Fibroblast of lung (primary cell): ENCODE measurements around the gene SYNJ2. TPM values are rescaled to one million over a fixed set of nuclear protein-coding genes. Genes with fewer than 3 reads are reported as not detected.

Source experiments
- DNase-seq, 2 donors: peaks; one replicate each; pipeline versions ENCODE4 v3.0.0 to v3.0.0-alpha.2; 2010; ENCODE audit warnings: low read depth in 2 of 2
- H2AFZ ChIP-seq: 2 replicates; pipeline ENCODE4 v1.5.1; 2012; ENCODE audit warnings: low read length, control low read depth, inconsistent platforms
- H3K27ac ChIP-seq: 2 replicates; pipeline ENCODE4 v1.5.1; 2011; ENCODE audit warnings: low read length, control low read depth; ENCODE audit not compliant: insufficient read depth
- H3K27me3 ChIP-seq: 2 replicates; pipeline ENCODE4 v1.5.1; 2011; ENCODE audit warnings: mild to moderate bottlenecking, low read length; ENCODE audit not compliant: control insufficient read depth, insufficient read depth
- H3K36me3 ChIP-seq: 2 replicates; pipeline ENCODE4 v1.5.1; 2011; ENCODE audit warnings: low read length; ENCODE audit not compliant: control insufficient read depth, insufficient read depth
- H3K4me1 ChIP-seq: 2 replicates; pipeline ENCODE4 v1.5.1; 2011; ENCODE audit warnings: low read length; ENCODE audit not compliant: control insufficient read depth, insufficient read depth; ENCODE audit errors: extremely low read depth
- H3K4me2 ChIP-seq: 2 replicates; pipeline ENCODE4 v1.5.1; 2011; ENCODE audit warnings: low read length, control low read depth; ENCODE audit not compliant: insufficient read depth; ENCODE audit errors: extremely low read depth
- H3K4me3 ChIP-seq, 4 experiments: fragments of 200-600 bp in 1 of 4; sonication (generic) in 1 of 4; replicated peaks in 1 of 4; 2 replicates each; pipeline ENCODE4 v1.5.1; 2011 to 2016; ENCODE audit warnings: low read length in 4 of 4, low read depth in 3 of 4, mild to moderate bottlenecking in 3 of 4, control low read depth in 2 of 4, inconsistent platforms in 1 of 4, mixed read lengths in 1 of 4; ENCODE audit not compliant: insufficient read depth in 1 of 4; ENCODE audit errors: control extremely low read depth in 1 of 4
- H3K79me2 ChIP-seq: 2 replicates; pipeline ENCODE4 v1.5.1; 2012; ENCODE audit warnings: mild to moderate bottlenecking, low read length, inconsistent platforms; ENCODE audit not compliant: control insufficient read depth, insufficient read depth
- H3K9ac ChIP-seq: 2 replicates; pipeline ENCODE4 v1.5.1; 2011; ENCODE audit warnings: mild to moderate bottlenecking, low read length, control low read depth; ENCODE audit not compliant: insufficient read depth
- H3K9me3 ChIP-seq: 2 replicates; pipeline ENCODE4 v1.5.1; 2012; ENCODE audit warnings: low read depth, low read length; ENCODE audit not compliant: control insufficient read depth, insufficient read depth
- H4K20me1 ChIP-seq: 2 replicates; pipeline ENCODE4 v1.5.1; 2011; ENCODE audit warnings: low read length; ENCODE audit not compliant: control insufficient read depth, insufficient read depth; ENCODE audit errors: extremely low read depth
- EZH2 ChIP-seq: IDR thresholded peaks from 2 replicates; pipeline ENCODE4 v1.5.1; 2012; ENCODE audit warnings: low read length, control low read depth, mild to moderate bottlenecking; ENCODE audit errors: missing control alignments
- polyA plus RNA-seq, 2 donors: library from polyadenylated mRNA; depleted of rRNA in 1 of 2; stranded (reverse) in 1 of 2; unstranded in 1 of 2; fragments of >200 nt; gene quantifications; 2 replicates each; pipeline ENCODE4 v1.2.1, GENCODE V29; 2011 to 2012; ENCODE audit warnings: missing spikeins in 1 of 2
- total RNA-seq: library from RNA; depleted of rRNA; stranded (reverse); fragments of >200 nt; gene quantifications from 2 replicates; pipeline ENCODE4 v1.2.1, GENCODE V29; 2014
- TF ChIP-seq, protein P1 (sequence below), 2 donors: IDR thresholded peaks in 1 of 2; conservative IDR thresholded peaks in 1 of 2; 1 replicate in 1 of 2; 2 replicates in 1 of 2; pipeline ENCODE4 v1.5.1; 2011 to 2012; ENCODE audit warnings: low read length in 2 of 2, control low read depth in 1 of 2, inconsistent platforms in 1 of 2, low read depth in 1 of 2, mild to moderate bottlenecking in 1 of 2

Gene SYNJ2
- total and polyA plus RNA-seq, 2 donors (not counting 1 experiment from before 2014, with no cell fraction given), result 23.5 to 57.3 TPM

DNA sequence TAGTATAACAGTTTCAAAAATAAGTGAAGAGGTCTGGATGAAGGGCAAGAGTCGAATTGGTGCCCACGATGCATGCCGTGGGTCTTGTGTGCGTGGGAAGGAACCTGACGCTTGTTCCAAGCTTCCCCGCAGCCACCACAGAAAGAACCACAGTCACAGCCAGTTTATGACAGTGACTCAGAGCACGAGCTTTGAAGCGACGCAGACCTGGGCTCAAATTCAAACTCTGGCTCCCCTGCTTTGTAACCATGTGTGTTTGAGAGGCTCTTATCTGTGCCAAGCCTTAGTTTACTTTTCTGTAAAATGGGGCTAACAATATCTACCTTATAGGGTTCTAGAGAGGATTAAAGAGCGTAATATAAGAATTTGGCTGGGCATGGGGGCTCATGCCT lies 65.5 kb downstream of the SYNJ2 start:
- peak in 1 of 2 donors; percentile 85 for DNase-seq
- H3K4me2 ChIP-seq, result no peak overlapping the region
- H3K27ac ChIP-seq, result no peak overlapping the region
- peaks cover 19% of the 10 kb centered on the region for H3K79me2 ChIP-seq
- H3K9me3 ChIP-seq, result no peaks in the 10 kb centered on the region
- no peak overlapping the region for H2AFZ ChIP-seq
- TF ChIP-seq, protein P1, sequence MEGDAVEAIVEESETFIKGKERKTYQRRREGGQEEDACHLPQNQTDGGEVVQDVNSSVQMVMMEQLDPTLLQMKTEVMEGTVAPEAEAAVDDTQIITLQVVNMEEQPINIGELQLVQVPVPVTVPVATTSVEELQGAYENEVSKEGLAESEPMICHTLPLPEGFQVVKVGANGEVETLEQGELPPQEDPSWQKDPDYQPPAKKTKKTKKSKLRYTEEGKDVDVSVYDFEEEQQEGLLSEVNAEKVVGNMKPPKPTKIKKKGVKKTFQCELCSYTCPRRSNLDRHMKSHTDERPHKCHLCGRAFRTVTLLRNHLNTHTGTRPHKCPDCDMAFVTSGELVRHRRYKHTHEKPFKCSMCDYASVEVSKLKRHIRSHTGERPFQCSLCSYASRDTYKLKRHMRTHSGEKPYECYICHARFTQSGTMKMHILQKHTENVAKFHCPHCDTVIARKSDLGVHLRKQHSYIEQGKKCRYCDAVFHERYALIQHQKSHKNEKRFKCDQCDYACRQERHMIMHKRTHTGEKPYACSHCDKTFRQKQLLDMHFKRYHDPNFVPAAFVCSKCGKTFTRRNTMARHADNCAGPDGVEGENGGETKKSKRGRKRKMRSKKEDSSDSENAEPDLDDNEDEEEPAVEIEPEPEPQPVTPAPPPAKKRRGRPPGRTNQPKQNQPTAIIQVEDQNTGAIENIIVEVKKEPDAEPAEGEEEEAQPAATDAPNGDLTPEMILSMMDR (conservative IDR thresholded peaks at IDR 0.05 in 1 of 2, IDR thresholded peaks at IDR 0.05 in 1 of 2; ENCODE audit: low read depth in 1 of 2, low read length in 2 of 2), result no peak
- no peak for TF ChIP-seq EZH2
- no peaks in the 10 kb centered on the region for H3K27me3 ChIP-seq
- H3K9ac ChIP-seq, result no peak overlapping the region
- no peaks in the 10 kb centered on the region for H4K20me1 ChIP-seq
- peaks cover 40% of the 10 kb centered on the region for H3K36me3 ChIP-seq
- no peak overlapping the region for H3K4me3 ChIP-seq
- peaks cover 23% of the 10 kb centered on the region for H3K4me1 ChIP-seq

DNA sequence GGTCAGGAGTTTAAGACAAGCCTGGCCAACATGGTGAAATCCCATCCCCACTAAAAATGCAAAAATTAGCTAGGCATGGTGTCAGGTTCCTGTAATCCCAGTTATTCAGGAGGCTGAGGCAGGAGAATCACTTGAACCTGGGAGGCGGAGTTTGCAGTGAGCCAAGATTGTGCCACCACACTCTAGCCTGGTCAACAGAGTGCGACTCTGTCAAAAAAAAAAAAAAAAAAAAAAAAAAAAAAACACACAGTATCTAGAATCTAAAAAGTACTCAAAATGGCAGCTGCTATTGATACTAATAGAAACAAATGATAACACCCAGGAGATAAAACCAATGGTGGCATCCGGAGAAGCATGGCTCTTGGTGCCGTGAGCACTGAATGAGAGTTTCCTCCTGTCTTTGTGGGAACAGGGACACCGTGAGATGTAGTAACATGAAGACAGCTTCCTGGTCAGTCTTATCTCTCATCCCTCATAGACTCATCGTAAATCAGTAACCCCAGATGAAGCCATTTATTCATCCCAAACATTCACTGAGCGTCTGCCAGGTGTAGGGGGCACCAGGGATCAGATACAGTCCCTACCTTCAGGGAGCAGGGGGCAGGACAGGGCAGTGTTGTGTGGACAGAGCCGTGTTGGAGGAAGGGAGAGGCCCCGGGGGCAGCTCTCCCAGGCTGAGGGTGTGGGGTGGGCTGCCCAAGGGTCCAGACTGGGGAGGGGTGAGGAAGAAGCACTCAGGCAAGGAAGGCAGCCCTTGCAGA lies 66.1 kb downstream of the SYNJ2 start:
- Histone ChIP-seq H3K9ac (no peak overlapping the region), H3K79me2 (peaks cover 13% of the 10 kb centered on the region), H3K27ac (no peak overlapping the region), H3K9me3 (no peaks in the 10 kb centered on the region), H4K20me1 (no peaks in the 10 kb centered on the region), H3K36me3 (peaks cover 34% of the 10 kb centered on the region), H3K27me3 (no peaks in the 10 kb centered on the region), H2AFZ (no peak overlapping the region), H3K4me1 (peaks cover 18% of the 10 kb centered on the region), H3K4me3 (no peak overlapping the region), H3K4me2 (no peak overlapping the region)
- no peak for DNase-seq
- TF ChIP-seq, protein P1 (conservative IDR thresholded peaks at IDR 0.05 in 1 of 2, IDR thresholded peaks at IDR 0.05 in 1 of 2; ENCODE audit: low read depth in 1 of 2, low read length in 2 of 2), result no peak
- TF ChIP-seq EZH2, result no peak

GRCh38 chr6:158048589-158048988 lies 66.9 kb downstream of the SYNJ2 start:
- Histone ChIP-seq H4K20me1 (no peaks in the 10 kb centered on the region), H3K4me2 (no peak overlapping the region), H3K36me3 (peaks cover 29% of the 10 kb centered on the region), H3K27ac (no peak overlapping the region), H3K79me2 (peaks cover 5% of the 10 kb centered on the region), H2AFZ (no peak overlapping the region), H3K4me3 (no peak overlapping the region), H3K9ac (no peak overlapping the region), H3K4me1 (peaks cover 18% of the 10 kb centered on the region), H3K27me3 (no peaks in the 10 kb centered on the region), H3K9me3 (no peaks in the 10 kb centered on the region)
- DNase-seq, result no peak
- TF ChIP-seq, protein P1 (conservative IDR thresholded peaks at IDR 0.05 in 1 of 2, IDR thresholded peaks at IDR 0.05 in 1 of 2; ENCODE audit: low read depth in 1 of 2, low read length in 2 of 2), result no peak
- TF ChIP-seq EZH2, result no peak
